GM23338 (cell line): Measurements from ENCODE around the gene IBTK.

Experiments used
- CREB1 ChIP-seq: fragments of 250-450 bp; sonication (Bioruptor Pico); IDR thresholded peaks from 2 replicates; pipeline ENCODE4 v1.5.0; 2020; ENCODE audit warnings: low read depth, mild to moderate bottlenecking, moderate library complexity
- CTCF ChIP-seq, 2 experiments: fragments of 200-600 bp in 1 of 2; sonication (generic) in 1 of 2; conservative IDR thresholded peaks; 2 replicates each; pipeline versions ENCODE4 v1.5.1 to v1.6.1; 2016 to 2017; ENCODE audit warnings: antibody characterized with exemption in 2 of 2, low read depth in 2 of 2, mild to moderate bottlenecking in 2 of 2, moderate library complexity in 1 of 2
- ETS1 ChIP-seq: IDR thresholded peaks from 2 replicates; pipeline ENCODE4 v1.6.1; 2016; ENCODE audit warnings: antibody characterized with exemption
- EZH2 ChIP-seq: fragments of 200-600 bp; sonication (generic); IDR thresholded peaks from one replicate; pipeline ENCODE4 v1.8.0; 2017; ENCODE audit warnings: antibody characterized with exemption, mild to moderate bottlenecking, low read depth; ENCODE audit not compliant: unreplicated experiment
- EZH2phosphoT487 ChIP-seq: fragments of 200-600 bp; sonication (generic); IDR thresholded peaks from one replicate; pipeline ENCODE4 v1.8.1; 2018; ENCODE audit warnings: antibody characterized with exemption; ENCODE audit not compliant: unreplicated experiment
- JUNB ChIP-seq: IDR thresholded peaks from one replicate; pipeline ENCODE4 v1.6.1; 2016; ENCODE audit warnings: antibody characterized with exemption; ENCODE audit not compliant: unreplicated experiment
- NANOG ChIP-seq: IDR thresholded peaks from 2 replicates; pipeline ENCODE4 v1.6.1; 2016; ENCODE audit warnings: antibody characterized with exemption, borderline replicate concordance
- POLR2AphosphoS5 ChIP-seq: IDR thresholded peaks from 2 replicates; pipeline ENCODE4 v1.6.1; 2016; ENCODE audit warnings: antibody characterized with exemption, low read depth
- REST ChIP-seq: IDR thresholded peaks from one replicate; pipeline ENCODE4 v1.6.1; 2018; ENCODE audit warnings: antibody characterized with exemption; ENCODE audit not compliant: unreplicated experiment
- STAT1 ChIP-seq: IDR thresholded peaks from one replicate; pipeline ENCODE4 v1.6.1; 2016; ENCODE audit warnings: antibody characterized with exemption; ENCODE audit not compliant: unreplicated experiment
- ZNF114 ChIP-seq: fragments of 250-450 bp; sonication (Bioruptor Pico); IDR thresholded peaks from 2 replicates; pipeline ENCODE4 v1.5.0; 2020; ENCODE audit warnings: mild to moderate bottlenecking, moderate library complexity
- ZNF331 ChIP-seq: fragments of 250-450 bp; sonication (Bioruptor Pico); IDR thresholded peaks from 2 replicates; pipeline ENCODE4 v1.5.0; 2020; ENCODE audit warnings: low read depth, mild to moderate bottlenecking, moderate library complexity

GRCh38 chr6:82178759-82179112, 68.8 kb downstream of the IBTK start:
- TF ChIP-seq POLR2AphosphoS5 = no peak
- TF ChIP-seq CTCF (conservative IDR thresholded peaks at IDR 0.05; ENCODE audit: low read depth in 2 of 2) = no peak
- TF ChIP-seq CREB1 (CRISPR knock-in tag) = no peak
- no peak for TF ChIP-seq EZH2
- no peak for TF ChIP-seq REST
- no peak for TF ChIP-seq EZH2phosphoT487
- no peak for TF ChIP-seq ETS1
- no peak for TF ChIP-seq ZNF331 (CRISPR knock-in tag)
- no peak for TF ChIP-seq JUNB
- TF ChIP-seq NANOG = no peak
- no peak for TF ChIP-seq STAT1
- TF ChIP-seq ZNF114 (CRISPR knock-in tag) = no peak
